SHP77 (cell line): ENCODE results near the gene CFDP1.

Experiments used
- DNase-seq, 2 experiments: peaks; one replicate each; lab custom pipeline; 2025; lab: John Stamatoyannopoulos, UW

CFDP1 gene

DNA sequence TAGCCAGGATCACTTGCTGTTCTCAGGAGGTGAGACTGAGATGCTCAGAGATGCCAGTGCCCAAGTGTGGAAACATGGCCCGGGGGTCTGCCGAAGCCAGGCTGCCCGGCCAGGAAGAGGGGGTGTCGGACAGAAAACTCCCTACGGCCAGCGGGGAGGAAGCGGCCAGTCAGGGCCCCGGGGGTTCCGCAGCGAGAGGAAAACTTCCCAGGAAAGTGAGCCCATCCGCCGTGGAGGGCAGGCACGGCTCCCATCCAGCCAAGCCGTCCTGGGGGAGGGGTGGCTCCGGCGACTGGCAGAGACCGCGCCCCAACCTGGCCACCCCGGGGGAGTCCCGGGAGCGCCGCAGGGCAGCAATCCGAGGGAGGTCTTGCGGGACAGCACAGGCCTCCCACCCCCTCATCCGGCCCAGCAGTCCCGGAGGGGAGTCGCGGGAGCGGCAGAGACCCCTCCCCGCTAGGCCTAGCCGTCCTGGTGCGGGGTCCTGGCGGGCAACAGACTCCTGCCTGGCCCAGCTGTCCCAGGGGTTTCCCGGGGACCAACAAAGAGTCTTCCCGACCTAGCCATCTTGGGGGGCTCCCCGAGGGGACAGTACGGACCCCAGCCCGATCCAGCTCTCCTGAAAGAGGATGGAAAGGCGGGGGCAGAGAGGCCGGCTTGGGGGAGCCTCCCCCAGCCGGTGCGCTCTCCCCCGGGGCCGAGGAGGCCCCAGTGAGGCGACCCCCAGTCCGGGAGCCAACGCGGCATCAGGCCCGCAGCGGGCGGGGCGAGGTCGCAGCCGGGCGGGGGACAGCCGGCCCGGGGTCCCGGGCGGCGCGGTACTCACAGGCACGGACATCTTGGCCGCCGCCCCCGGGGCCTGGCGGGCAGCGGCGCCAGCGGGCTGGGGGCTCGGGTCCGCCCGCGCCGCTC, 168.0 kb downstream of the CFDP1 start:
- no peak for DNase-seq

DNA sequence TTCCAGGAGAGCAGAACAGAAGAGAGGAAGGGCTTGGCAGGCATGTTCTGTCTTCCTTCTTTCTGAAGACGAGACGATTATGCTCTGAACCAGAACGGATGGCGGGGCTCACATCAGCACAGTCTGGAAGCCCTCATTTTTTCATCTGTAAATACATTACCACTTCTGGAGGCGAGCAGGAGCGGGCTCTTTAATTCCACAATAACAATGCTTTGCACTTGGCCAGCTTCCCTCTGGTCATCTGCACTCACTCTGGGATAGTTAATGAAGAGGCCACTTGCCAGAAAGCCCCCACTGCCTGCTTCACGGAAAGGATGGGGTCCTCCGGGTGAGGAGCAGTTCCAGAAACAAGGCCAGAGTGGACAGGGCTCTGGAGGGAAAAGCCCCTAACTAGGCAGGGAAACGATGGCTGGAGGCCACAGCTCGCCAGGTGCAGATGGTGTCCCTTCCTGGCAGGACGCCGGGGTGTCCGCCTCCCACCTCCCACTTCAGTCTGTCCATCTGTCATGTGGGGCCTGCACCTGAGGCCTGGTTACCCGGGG, 168.8 kb downstream of the CFDP1 start:
- peak; percentile 48 to 54 for DNase-seq

DNA sequence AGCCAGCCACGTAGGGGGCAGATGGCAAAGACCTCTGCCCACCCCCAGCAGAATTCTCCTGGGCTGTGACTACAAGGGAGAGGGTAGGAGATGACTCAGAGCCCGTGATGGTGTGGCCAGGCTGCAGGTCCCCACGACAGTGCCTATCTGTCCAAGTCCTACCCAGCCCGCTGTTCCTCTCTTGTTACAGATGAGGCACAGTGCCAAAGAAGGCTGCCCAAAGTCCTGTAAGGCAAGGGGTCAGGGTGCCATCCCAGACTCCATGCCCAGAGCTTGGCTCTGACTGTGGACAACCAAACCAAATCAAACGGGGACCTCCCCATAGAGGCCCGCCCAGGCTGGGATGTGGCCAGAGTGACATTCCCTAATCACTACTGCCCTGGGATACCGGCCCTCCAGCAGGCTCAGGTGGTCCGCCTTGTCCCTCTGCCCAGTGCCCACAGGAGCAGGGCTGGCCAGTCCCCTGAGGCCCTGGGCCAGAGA, 169.3 kb downstream of the CFDP1 start:
- DNase-seq: no peak

DNA sequence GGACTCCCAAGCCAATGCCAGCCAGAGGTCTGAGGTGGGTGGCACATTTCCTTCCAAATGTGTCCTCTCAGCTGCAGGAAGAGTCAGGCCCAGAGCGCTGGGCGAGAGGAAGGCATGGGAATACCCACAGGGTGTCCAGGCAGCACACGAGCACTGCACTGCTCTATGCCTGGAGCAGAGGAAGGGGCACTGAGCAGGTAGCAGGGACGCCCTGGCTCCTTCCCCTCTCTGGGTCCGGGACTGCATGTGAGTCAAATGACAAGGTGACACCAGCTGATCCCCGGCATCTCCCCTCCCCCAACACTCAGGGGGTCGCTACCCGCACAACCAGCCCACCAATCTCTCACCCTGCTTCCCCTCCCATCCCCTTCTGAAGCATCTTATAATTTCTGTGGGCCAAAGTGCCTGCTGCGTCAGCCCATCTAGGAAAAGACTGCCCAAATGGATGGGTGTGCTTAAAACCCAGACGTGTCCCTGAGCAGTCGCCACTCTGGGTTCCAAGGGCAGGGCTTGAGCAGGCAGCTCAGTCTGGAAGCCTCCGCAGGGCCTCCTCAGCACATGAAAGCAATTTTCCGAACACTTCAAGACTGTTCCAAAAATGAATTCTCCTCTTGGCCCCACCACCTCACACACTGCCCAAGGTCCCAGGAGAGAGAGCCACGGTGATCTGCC, 169.9 kb downstream of the CFDP1 start:
- DNase-seq: no peak

DNA sequence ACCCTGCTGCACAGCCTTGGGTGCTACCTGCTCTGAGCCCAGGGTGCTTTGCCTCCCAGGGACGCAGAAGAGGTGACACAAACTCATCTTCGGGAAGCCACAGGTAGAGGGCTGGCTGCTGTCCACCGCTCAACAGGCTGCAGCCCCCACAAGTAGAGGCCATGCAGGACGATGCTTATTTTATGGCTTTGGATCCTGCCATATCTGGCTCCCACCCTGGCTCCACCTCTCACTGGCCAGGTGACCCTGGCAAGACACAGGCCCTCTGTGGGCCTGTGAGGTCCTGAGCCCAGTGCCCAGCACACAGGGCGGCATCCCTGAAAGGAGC, 170.5 kb downstream of the CFDP1 start:
- DNase-seq: no peak

DNA sequence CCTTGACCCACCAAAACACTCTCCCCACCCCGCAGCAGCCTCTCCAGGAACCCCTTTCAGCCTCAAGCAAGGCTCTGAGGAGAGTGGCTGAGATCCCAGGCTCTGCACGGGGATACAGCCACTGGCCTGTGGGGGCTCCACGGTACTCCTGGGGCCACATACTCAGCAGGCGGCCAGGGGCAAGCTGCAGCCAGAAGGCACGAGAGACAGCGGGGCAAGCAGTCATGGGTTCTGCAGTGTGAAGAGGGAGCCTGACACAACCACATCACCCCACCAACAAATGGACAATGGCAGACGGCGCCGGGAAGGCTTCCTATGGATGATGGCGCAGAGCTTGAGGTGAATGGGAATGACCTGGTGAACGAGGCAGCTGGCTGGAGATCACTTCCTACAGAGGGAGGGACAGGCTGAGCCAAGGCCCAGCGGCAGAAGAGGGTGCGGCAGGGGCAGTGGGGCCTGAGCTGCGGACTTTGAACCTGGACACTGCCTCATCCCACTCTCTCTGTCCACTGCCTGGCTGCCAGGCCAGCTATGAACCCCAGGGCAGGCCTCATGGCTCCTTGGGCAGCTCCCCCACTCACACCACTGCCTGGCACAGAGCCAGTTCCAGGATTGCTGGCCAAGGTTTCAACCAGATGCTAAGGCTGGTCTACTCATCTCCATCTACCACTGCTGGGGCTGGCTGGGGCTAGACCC, 171.1 kb downstream of the CFDP1 start:
- DNase-seq: no peak

DNA sequence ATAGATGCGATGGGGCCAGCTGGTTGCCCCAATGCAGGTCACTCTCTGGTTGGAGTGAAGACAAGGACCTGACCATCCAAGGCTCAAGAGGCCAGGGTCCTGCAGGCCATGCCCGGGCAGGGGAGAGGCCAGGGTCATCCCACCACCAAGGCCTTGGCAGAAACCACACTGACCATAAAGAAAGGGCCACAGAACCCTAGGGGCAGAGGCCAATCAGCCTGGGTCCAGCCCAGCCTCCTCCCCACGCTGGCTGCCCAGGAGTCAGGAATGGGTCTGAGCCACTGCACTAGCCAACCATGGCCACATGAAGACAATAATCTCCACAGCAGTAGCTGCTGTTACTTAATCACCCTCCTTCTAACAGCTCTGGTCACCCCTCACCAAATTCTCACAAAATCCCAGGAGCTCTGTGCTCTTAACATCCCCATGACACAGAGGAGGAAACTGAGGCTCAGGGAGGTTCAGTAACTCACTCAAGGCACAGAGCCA, 171.7 kb downstream of the CFDP1 start:
- no peak for DNase-seq

DNA sequence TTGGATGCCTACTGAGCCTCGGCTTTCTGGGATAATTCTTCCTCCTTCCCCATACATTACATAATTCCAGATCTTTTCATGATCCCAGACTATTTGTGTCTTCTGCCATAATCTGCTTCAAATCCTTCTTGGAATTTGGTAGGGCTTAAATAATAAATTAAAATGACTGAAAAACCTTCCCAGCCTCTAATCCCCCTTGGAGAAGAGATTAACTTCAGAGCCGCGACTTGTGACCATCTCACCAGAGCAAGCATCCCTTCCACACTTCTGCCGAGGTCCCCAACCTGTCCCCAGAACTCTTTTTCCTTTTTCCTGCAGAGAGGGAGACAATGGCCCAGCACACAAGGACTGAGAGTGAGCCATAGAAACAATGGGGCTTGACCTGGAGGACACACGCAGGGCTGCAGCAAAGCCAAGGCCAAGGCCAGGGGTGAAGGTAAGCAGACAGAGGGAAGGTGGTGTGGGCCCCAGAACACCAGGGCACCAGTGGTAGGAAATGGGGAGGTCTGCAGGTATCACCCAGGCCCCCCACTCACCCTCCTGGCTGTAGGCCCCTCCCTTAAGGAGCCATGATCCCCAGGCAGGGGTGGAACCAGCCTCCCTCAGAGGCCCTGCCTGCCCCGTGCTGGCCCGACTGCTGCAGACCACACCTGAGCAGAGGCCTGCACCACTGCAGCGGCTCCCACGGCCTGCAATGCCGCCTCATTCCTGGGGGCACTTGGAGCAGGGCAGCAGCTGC, 172.3 kb downstream of the CFDP1 start:
- DNase-seq: no peak

DNA sequence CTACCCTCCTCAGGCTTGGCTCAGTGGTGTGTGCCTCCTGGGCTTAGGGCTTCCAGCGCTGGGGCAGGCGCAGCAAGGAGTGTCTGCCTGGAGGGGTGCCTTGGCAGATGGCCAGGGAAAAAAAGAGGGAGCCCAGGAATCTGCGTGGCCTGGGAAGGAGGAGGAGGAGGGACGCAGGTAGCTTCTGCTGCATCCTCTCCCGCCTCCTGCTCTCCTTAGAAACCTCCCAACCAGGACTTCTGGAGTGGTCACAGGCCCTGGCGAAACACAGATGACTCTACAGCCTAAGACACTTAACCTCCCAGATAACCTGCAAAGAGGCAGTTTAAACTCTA, 174.5 kb downstream of the CFDP1 start:
- DNase-seq: no peak

DNA sequence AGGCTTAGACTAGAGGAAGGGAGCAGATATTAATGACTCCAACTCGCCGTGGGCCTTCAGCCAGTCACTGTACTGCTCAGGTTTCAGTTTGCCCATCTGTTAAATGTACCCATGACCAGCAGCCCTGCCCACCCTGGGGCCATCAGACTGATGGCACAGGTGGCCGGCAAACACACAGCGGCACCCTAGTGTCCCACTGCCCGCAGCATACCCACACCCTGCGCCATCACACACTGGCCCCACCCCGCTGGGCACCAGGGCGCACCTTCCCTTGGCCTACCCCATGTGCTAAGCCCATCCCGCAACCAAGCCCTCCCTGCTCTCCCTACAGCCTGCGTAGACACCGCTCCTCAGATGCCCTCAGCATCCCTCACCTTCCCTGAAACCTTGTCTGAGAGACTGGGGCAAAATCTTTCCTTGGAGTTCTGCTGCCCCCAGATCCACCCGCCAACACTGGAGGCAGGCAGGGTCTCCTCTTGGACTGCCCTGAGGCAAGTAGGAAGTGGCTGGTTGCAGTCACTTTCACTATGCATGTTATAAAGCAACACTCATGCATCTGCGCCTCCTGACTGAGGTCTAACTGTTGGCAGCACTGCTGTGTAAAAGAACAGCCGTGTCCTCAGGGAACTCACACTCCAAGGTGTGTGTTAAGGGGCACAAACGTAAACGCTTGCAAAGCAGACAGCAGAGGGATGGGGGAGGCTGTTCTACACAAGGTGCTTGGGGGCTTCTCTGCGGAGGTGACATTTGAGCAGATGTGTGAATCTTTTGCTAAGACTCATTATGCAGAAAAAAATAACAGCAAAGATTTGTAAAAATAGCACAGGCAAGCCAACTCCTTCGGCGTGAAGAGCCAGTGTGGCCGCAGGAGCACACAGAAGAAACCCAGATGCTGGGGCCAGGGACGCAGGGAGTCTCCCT, 175.2 kb downstream of the CFDP1 start:
- no peak for DNase-seq

DNA sequence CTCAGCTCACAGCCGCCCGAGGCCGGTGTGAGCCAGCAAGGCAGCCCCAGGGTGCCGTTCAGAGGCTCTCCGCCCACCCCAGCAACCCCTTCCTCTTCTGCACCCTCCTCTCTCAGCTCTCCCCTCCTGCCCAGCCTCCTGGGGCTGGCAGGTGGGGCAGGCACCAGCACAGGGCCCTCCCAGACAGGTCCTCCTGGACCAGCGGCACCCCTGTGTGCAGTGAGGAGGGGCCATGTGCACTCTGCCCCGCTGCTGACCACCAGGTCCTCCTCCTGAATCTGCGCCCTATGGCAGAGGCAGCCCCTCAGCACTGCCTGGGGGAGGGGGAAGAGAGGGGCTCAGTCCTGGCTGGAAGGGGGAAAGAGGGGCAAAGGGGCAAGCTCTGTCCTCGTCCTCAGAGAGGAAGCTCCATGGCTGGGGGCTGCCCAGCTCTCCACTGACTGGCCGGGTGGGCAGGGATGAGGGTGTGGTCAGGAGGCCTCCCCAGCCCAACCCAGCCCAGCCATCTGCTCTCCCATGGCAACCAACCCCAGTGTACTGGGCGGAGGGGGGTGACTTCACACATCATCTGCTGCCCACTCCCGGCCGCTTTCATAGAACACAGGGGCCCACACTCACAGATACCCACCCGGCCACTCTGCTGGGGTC, 176.5 kb downstream of the CFDP1 start:
- peak; percentile 34 to 45 for DNase-seq

DNA sequence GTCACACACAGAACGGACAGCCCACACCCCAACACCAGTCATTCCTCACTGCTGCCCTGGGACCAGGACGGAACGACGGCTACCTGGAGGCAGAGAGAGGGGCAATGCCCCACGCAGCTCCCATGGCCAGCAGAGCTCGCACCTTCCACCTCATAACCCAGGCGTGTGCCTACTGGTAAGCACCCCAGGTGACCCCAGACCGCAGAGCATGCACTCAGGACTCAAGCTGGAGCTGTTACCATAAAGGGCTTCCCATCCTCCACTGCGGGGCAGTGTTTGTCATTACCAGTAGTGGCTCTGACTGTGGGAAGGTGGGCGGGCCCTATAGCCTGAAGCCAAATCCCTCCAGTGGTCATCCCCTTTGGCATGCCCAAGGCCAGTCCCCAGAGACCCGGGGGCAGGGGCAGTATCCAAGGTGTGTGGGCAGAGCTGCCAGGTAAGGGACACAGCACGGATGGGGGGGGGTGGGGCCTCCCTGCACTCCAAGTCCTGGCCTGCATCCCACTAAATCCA, 177.2 kb downstream of the CFDP1 start:
- no peak for DNase-seq

DNA sequence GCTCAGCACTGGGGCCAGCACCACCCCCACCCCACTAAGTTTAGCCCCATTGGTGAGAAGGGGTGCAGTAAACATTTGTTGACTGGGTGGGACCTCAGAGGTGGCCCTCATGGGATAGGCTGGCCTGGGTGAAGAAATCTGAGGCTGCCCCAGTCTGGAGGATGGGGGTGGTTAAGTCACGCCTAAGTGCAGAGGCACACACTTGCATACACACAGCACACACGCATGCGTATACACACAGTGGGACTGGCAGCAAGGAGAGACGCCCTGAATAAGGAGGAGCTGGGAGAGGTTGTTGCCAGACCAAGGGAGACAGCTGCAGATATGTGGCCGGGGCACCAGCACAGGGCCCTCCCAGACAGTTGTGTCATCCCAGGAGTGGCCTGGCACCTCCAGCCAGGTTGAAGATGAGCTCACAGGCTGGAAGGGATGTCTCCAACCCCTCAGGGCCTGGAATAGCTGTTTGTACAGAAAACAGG, 178.9 kb downstream of the CFDP1 start:
- no peak for DNase-seq

DNA sequence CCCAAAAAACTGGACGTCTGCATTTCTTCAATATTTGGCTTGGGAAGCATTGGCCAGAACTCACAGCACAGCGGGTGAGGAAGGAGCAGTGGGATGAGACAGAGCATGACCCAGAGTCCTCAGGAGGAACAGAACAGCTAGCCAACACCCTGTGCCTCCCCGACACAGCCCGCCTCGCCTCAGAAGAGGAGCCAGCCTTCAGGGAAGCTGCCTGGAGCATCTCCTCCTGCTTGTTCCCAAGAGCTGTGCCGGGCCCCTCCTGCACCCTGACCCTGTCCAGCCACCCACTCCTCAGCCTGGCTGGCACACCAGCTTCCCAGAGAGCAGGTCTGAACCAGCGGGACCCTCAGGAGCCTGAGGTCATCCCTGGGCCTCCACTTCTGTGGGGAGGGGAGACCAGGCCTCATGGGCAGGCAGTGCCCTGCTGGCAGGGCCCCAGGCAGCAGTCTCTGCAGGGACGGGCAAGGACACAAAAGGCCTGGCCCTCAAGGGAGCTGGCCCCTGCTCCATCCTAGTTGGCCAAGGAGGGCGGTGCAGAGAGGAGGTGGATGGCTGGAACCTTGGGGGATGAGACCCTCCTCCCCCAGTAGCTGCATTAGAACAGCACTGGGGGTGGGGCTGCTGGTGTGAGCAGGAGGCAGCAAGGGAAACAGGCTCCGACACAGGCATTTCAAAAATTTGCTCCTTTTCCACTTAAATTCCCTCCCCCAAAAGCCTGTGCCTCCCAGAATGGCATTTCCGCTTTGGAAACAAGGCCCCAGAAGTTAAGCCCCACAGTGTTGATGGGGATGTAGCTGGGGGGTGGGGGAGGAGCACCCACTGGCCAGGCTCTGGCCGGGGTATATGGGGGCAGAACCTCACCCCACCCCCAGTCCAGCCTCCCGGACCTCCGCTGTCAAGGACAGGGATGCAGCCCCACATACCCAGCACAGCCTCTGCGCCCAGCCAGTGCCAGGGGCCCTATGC, 180.1 kb downstream of the CFDP1 start:
- no peak for DNase-seq

DNA sequence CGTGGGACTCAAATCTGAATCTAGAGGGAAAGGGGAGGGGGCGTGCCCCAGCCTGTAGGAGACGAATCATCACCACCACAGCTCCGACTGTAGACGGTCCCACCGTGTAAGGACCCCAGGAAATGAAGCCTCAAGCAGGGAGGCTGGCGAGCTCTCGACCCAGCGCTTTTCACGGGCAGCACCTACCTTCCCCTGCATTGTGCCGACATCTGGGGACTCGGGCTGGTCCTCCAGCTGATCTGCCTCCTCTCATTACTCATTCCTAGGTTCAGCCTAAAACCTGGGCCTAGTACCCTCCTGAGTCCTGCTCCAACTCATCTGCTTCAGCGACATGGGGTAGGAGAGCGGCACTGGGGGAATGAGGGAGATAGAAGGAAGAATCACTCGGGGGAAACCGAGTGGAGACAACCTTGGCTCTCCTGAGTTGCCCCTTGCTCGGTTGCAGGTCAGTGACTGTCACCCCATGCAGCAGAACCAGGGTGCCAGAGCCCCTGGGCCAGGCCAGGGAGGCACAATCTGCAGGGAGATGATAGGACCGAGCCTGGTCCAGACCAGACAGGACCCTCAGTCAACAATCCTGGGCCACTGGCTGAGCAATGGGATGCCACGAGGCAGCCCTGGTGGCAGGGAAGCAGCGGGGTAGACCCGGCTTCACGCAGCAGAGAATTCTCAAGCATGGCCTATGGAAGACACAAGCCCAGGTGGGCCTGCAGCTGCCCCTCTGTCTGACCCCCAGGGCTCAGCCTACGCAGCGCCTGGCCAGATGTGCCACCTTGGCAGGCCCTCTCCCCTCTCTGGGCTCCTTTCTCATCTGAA, 181.0 kb downstream of the CFDP1 start:
- no peak for DNase-seq

DNA sequence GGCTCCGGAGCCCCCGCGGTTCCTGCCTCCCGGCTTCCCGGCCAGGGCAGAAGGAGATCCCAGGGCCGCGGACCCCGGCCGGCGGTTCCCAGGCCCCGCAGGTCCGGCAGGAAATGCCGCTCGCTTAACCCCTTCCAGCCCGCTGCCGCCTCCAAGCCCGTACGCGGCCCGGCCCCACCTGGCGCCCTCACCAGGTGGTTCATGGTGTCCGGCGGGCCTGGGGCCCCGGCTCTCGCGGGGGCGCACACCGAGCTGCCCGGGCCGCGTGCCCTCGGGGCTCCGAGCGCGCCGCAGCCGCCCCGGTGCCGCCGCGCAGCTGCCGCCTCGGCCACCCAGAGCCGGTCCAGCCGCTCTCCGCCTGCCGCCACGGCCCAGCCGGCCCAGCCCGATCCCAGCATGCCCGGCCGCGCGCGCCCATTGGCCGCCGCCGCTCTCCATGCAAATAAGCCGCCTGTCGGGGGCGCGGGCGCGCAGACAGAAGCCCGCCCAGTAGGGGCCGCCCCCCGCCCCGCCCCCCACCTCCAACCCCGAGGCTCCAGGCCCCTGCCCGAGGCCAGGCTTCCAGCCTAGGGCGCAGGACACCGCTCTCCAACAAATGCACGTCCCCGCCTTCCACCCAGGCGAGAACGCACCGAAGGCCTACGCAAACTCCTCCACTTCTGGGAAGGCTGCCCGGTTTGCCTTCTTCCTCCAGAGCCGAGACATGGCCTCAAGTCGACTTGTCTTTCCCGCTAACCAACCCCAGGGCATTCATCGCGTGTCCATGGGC, 181.8 kb downstream of the CFDP1 start, which contains the start of gene BCAR1:
Gene BCAR1, minus strand, starts transcription at position 345 of the 769 bp plus-strand sequence. Its CDS starts 142 bp downstream, at position 203.
- DNase-seq: peak; percentile 65 to 87

DNA sequence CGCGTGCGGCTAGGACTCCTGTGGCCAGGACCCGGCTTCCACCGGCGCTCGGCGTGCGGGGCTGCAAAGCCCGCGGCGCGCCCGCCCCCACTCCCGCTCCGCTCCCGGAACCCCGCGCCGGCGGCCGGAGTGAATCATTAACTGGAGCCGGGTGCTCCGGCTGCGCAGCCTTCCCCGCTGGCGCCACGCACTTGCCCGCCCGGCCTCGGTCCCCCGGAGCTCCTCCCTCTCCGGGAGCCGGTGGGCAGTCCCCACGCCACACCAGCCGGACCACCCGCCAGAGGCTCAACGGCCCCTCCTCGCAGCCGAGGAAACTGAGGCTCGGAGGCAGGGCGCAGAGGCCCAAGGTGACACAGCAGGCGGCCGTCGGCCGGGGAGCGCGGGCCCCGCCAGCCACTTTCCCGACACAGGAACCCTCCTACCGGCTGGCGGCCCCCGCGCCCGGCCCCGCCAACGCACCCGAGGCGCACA, 182.5 kb downstream of the CFDP1 start:
- no peak for DNase-seq
